HL-60 (cell line): ENCODE results near the gene ANKS1B.

ENCODE experiments used
- DNase-seq, 2 experiments: peaks; one replicate each; pipeline ENCODE4 v3.0.0-alpha.2; 2010 to 2020; ENCODE audit warnings: low read depth in 1 of 2, low spot score in 1 of 2
- H3K27ac ChIP-seq: fragments of 250-450 bp; sonication (Bioruptor Pico); replicated peaks from 2 replicates; pipeline ENCODE4 v1.5.1; 2020; ENCODE audit warnings: mild to moderate bottlenecking, moderate library complexity
- H3K27me3 ChIP-seq: fragments of 250-450 bp; sonication (Bioruptor Pico); 2 replicates; pipeline ENCODE4 v1.5.1; 2021; ENCODE audit warnings: mild to moderate bottlenecking, moderate library complexity; ENCODE audit not compliant: insufficient read depth, poor library complexity, severe bottlenecking
- H3K4me3 ChIP-seq: replicated peaks from 2 replicates; pipeline ENCODE4 v1.5.1; 2011; ENCODE audit warnings: mild to moderate bottlenecking, control low read depth, low read length; ENCODE audit not compliant: insufficient read depth
- CTCF ChIP-seq: IDR thresholded peaks from one replicate; pipeline ENCODE4 v1.5.1; 2011; ENCODE audit warnings: low read length, control low read depth, inconsistent platforms; ENCODE audit not compliant: insufficient read depth
- GABPA ChIP-seq: IDR thresholded peaks from 2 replicates; pipeline ENCODE4 v1.6.1; 2012; ENCODE audit warnings: low read depth
- POLR2AphosphoS5 ChIP-seq: IDR thresholded peaks from 2 replicates; pipeline ENCODE4 v1.6.1; 2012; ENCODE audit warnings: low read depth
- REST ChIP-seq: IDR thresholded peaks from 2 replicates; pipeline ENCODE4 v1.6.1; 2012; ENCODE audit warnings: low read depth; ENCODE audit not compliant: insufficient replicate concordance
- SPI1 ChIP-seq: IDR thresholded peaks from 2 replicates; pipeline ENCODE4 v1.6.1; 2012; ENCODE audit warnings: low read depth, mild to moderate bottlenecking, borderline replicate concordance

Gene ANKS1B

DNA sequence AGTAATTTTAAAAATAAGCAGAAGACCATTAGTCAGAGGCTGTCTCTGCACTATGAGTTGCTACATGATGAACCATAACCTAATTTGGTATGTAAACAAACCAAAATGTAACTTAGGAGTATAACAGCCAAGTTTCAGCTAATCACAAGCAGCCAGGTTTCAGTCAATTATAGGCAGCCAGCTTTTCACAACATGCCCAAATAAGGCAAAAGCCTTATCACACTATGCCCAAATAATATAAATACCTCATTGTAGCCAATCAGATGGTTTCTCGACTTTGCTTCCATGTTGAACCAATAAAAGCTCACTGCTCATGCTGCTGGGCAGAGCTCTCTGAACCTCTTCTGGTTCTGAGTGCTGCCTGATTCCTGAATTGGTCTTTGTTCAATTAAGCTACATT is 298.6 kb downstream of the ANKS1B start:
- no peak for DNase-seq
- Histone ChIP-seq H3K27me3 (no peaks in the 10 kb centered on the region), H3K4me3 (no peak overlapping the region), H3K27ac (no peak overlapping the region)
- TF ChIP-seq GABPA: no peak
- no peak for TF ChIP-seq POLR2AphosphoS5
- no peak for TF ChIP-seq CTCF
- no peak for TF ChIP-seq SPI1
- no peak for TF ChIP-seq REST

DNA sequence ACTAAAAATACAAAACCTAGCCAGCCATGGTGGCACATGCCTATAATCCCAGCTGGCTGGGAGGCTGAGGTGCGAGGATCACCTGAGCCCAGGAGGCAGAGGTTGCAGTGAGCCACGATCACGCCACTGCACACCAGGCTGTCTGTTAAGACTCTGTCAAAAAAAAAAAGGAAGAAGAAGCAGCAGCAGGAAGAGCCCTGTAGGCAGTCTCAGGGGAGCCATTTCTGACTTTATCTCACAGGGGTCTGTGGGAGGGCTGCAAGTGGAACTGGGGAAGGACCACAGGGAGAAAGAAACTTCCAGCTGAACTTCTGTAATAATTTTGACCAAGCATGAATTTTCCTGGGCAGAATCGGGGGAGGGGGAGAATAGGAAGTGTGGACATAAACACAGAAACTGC is 304.5 kb downstream of the ANKS1B start:
- TF ChIP-seq CTCF (no peak), SPI1 (no peak), GABPA (no peak), REST (no peak), POLR2AphosphoS5 (no peak)
- H3K4me3 ChIP-seq: no peak overlapping the region
- no peaks in the 10 kb centered on the region for H3K27me3 ChIP-seq
- no peak for DNase-seq
- no peak overlapping the region for H3K27ac ChIP-seq

DNA sequence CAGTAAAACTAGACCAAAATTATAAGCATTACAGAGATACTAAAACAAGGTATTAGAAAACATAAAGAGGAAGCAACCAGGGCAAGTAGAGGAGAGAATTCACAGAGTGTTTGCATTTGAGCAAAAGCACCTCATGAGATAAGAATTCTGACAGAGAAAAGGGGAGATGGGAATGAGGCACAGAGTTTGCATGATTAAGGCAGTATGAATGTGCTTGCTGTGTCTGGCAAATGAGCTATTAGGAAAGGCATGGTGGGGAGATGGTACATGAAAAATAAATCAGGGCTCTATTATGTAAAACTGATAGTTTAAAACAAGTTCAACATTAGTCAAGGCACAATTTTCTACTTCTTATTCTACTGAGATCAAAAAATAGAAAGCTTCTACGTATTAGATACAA is 314.1 kb downstream of the ANKS1B start:
- TF ChIP-seq POLR2AphosphoS5: no peak
- no peak for TF ChIP-seq SPI1
- no peak for TF ChIP-seq CTCF
- TF ChIP-seq REST: no peak
- TF ChIP-seq GABPA: no peak
- no peaks in the 10 kb centered on the region for H3K27me3 ChIP-seq
- no peak for DNase-seq
- H3K4me3 ChIP-seq: no peak overlapping the region
- H3K27ac ChIP-seq: no peak overlapping the region
